Measurements from ENCODE around the gene MAG.

GRCh38 chr19:35342430-35342829 lies 50.5 kb downstream of the MAG start:
- no peak for TF ChIP-seq CTCF (IDR thresholded peaks at IDR 0.05)
- no peak for TF ChIP-seq POLR2A (IDR thresholded peaks at IDR 0.05)
- TF ChIP-seq EP300 (IDR thresholded peaks at IDR 0.05; ENCODE audit: low read depth): no peak

All from transverse colon (tissue), 3 donors.